Upper lobe of left lung (tissue), 4 donors: ENCODE measurements around the gene C1orf216.

ENCODE experiments used
- EP300 ChIP-seq, 4 donors: sonication (generic); formaldehyde crosslinking; IDR thresholded peaks; one replicate each; pipeline ENCODE4 v1.5.1; 2017; ENCODE audit warnings: antibody characterized with exemption in 4 of 4, control low read depth in 2 of 4
- POLR2A ChIP-seq, 4 donors: fragments of 450-650 bp; IDR thresholded peaks; one replicate each; pipeline ENCODE4 v1.5.1; 2016 to 2017; ENCODE audit warnings: antibody characterized with exemption in 4 of 4, mild to moderate bottlenecking in 2 of 4
- POLR2AphosphoS5 ChIP-seq, 2 donors: sonication (generic); formaldehyde crosslinking; IDR thresholded peaks; one replicate each; pipeline ENCODE4 v1.5.1; 2017; ENCODE audit warnings: antibody characterized with exemption in 2 of 2
- TF ChIP-seq, protein P1 (sequence below), 6 experiments: fragments of 450-650 bp in 4 of 6; fragments of 200-600 bp in 2 of 6; sonication (generic) in 2 of 6; IDR thresholded peaks; one replicate each; pipeline ENCODE4 v1.5.1; 2016 to 2019; ENCODE audit warnings: antibody characterized with exemption in 6 of 6

DNA sequence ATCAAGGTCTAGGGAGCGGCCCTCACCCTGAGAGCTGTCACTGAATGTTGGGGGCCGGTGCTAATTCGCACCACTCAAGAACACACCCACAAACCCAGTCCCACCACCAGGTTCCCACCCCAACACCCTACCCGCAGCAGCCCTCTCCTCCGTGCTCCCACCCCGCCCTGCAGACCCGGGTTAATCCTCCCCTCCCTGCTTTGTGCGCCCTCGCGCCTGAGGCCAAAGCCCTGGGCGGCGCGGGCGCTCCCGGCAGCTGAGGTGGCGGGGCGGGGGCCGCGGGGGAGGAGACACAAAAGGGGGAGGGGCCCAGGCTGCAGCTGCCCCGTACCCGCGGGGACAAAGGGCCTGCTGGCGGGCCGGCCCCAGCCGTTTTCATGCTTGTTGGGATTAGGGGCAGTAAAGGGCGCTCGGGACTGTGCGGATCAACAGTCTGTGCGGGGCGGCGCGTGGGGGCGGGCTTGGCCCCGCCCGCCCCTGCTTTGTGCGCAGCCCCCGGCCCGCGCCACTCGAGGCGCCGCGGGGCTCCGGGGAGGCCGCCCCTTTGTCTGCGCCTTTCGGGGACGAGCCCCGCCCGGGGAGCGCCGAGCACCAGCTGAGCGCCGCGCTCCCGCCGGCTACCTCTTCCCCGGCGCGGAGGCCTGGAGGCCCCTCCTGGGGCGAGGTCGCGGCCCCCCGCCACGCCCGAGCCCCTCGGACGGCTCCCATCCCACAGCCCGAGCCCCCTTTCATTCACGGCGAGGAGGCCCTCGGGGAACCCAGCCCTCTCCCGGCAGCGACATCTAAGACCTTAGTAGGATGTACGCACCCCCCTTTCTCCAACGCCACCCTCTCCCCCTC is 10.9 kb downstream of the C1orf216 start:
- TF ChIP-seq POLR2A (IDR thresholded peaks at IDR 0.05) (no peak), POLR2AphosphoS5 (IDR thresholded peaks at IDR 0.05) (no peak), EP300 (IDR thresholded peaks at IDR 0.05) (no peak)
- TF ChIP-seq, protein P1, sequence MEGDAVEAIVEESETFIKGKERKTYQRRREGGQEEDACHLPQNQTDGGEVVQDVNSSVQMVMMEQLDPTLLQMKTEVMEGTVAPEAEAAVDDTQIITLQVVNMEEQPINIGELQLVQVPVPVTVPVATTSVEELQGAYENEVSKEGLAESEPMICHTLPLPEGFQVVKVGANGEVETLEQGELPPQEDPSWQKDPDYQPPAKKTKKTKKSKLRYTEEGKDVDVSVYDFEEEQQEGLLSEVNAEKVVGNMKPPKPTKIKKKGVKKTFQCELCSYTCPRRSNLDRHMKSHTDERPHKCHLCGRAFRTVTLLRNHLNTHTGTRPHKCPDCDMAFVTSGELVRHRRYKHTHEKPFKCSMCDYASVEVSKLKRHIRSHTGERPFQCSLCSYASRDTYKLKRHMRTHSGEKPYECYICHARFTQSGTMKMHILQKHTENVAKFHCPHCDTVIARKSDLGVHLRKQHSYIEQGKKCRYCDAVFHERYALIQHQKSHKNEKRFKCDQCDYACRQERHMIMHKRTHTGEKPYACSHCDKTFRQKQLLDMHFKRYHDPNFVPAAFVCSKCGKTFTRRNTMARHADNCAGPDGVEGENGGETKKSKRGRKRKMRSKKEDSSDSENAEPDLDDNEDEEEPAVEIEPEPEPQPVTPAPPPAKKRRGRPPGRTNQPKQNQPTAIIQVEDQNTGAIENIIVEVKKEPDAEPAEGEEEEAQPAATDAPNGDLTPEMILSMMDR (IDR thresholded peaks at IDR 0.05): no peak
